Cardiac muscle cell (in vitro differentiated cells and primary cell): ENCODE results near the gene BPIFA2. TPM values are rescaled to one million over a fixed set of nuclear protein-coding genes. Genes with fewer than 3 reads are reported as not detected.

ENCODE experiments used
- DNase-seq, 2 donors: peaks; one replicate each; pipeline versions ENCODE4 v3.0.0 to v3.0.0-alpha.2; 2010 to 2017; ENCODE audit warnings: low read depth in 1 of 2, low spot score in 1 of 2
- H3K27ac ChIP-seq: fragments of 200-600 bp; sonication (generic); 2 replicates; pipeline ENCODE4 v1.5.1; 2016
- H3K27me3 ChIP-seq: fragments of 200-600 bp; sonication (generic); 2 replicates; pipeline ENCODE4 v1.6.0; 2016; ENCODE audit warnings: control low read depth
- H3K36me3 ChIP-seq: fragments of 200-600 bp; sonication (generic); 2 replicates; pipeline ENCODE4 v1.5.1; 2016; ENCODE audit warnings: control low read depth
- H3K4me1 ChIP-seq: fragments of 200-600 bp; sonication (generic); 2 replicates; pipeline ENCODE4 v1.8.1; 2017; ENCODE audit warnings: low read depth, mild to moderate bottlenecking, mixed run types
- H3K4me3 ChIP-seq: fragments of 200-600 bp; sonication (generic); 2 replicates; pipeline ENCODE4 v1.5.1; 2016; ENCODE audit warnings: mild to moderate bottlenecking
- H3K9me3 ChIP-seq: fragments of 200-600 bp; sonication (generic); 2 replicates; pipeline ENCODE4 v1.5.1; 2017; ENCODE audit warnings: low read depth, mild to moderate bottlenecking, control low read depth
- CTCF ChIP-seq: IDR thresholded peaks from 2 replicates; pipeline ENCODE4 v1.5.1; 2012; ENCODE audit warnings: low read depth, mild to moderate bottlenecking, low read length
- polyA plus RNA-seq: library from polyadenylated mRNA; unstranded; fragments of >200 nt; fragmentation: Nextera tagmentation; extraction: Ambion mirVana; gene quantifications from 2 replicates; pipeline ENCODE4 v1.2.1, GENCODE V29; 2016
- total RNA-seq: library from RNA; depleted of rRNA; stranded (reverse); fragments of >200 nt; gene quantifications from 2 replicates; pipeline ENCODE4 v1.2.3, GENCODE V29; 2016

Gene BPIFA2
- total and polyA plus RNA-seq, 2 experiments from 2014 or later = not detected

- H3K9me3 ChIP-seq = no peaks in the 10 kb centered on the region
- DNase-seq = no peak
- no peak for TF ChIP-seq CTCF
Observed at GRCh38 chr20:33166533-33167113, 1.3 kb upstream of the BPIFA2 start.

GRCh38 chr20:33169176-33169794, 1.3 kb downstream of the BPIFA2 start:
- Histone ChIP-seq H3K9me3 (no peaks in the 10 kb centered on the region), H3K36me3 (no peaks in the 10 kb centered on the region), H3K4me1 (no peaks in the 10 kb centered on the region), H3K4me3 (no peak overlapping the region), H3K27ac (no peak overlapping the region), H3K27me3 (no peaks in the 10 kb centered on the region)
- DNase-seq = no peak
- TF ChIP-seq CTCF = peak; percentile 33

More at GRCh38 chr20:33166533-33167113, 1.3 kb upstream of the BPIFA2 start:
- Histone ChIP-seq H3K4me3 (no peak overlapping the region), H3K27ac (no peak overlapping the region), H3K27me3 (no peaks in the 10 kb centered on the region), H3K36me3 (no peaks in the 10 kb centered on the region), H3K4me1 (no peaks in the 10 kb centered on the region)

GRCh38 chr20:33172781-33173180, 4.8 kb downstream of the BPIFA2 start:
- H3K4me1 ChIP-seq = no peaks in the 10 kb centered on the region
- H3K9me3 ChIP-seq = no peaks in the 10 kb centered on the region
- no peak for TF ChIP-seq CTCF
- H3K36me3 ChIP-seq = no peaks in the 10 kb centered on the region
- H3K27ac ChIP-seq = no peak overlapping the region
- DNase-seq = peak in 1 of 2 donors; percentile 1
- no peaks in the 10 kb centered on the region for H3K27me3 ChIP-seq
- no peak overlapping the region for H3K4me3 ChIP-seq

DNA sequence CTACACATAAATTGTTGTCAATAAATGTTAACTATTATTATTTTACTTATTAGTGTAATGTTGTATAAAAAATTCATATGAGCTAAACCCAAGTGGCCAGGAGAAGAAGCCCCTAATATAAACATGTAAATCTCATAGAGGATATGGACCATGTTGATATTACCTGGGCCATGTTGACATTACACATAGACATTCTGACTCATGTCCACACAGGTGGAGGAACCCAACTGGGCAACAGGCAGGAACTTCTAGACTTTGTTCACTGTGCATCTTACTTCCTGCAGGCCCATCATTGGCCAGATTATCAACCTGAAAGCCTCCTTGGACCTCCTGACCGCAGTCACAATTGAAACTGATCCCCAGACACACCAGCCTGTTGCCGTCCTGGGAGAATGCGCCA, 7.2 kb downstream of the BPIFA2 start:
- Histone ChIP-seq H3K9me3 (no peaks in the 10 kb centered on the region), H3K4me1 (no peaks in the 10 kb centered on the region), H3K27ac (no peak overlapping the region), H3K4me3 (no peak overlapping the region), H3K36me3 (no peaks in the 10 kb centered on the region), H3K27me3 (no peaks in the 10 kb centered on the region)
- TF ChIP-seq CTCF = no peak
- DNase-seq = no peak

DNA sequence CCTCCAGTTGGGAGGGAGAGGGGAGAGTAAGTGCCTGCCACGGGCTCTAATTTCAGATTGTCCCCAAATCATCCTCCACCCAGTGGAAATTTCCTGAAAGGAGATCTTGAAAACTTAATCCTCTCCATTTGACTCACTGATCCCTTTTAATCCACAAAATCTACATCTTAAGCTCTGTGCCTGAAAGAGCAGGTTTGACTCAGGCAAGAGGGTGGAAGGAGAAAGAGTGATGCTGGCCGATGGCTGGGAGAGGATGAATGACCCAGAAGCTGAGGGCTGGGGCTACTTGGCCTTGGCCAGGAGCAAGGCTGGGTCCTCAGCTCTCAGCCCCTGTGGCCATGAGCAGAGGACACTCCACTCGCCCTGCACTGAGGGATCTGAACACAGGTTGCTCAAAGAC, 8.1 kb downstream of the BPIFA2 start:
- no peaks in the 10 kb centered on the region for H3K27me3 ChIP-seq
- no peak overlapping the region for H3K4me3 ChIP-seq
- H3K27ac ChIP-seq = no peak overlapping the region
- H3K4me1 ChIP-seq = no peaks in the 10 kb centered on the region
- H3K9me3 ChIP-seq = no peaks in the 10 kb centered on the region
- no peak for TF ChIP-seq CTCF
- DNase-seq = no peak
- H3K36me3 ChIP-seq = no peaks in the 10 kb centered on the region
